ENCODE measurements around the gene TYW5.

DNA sequence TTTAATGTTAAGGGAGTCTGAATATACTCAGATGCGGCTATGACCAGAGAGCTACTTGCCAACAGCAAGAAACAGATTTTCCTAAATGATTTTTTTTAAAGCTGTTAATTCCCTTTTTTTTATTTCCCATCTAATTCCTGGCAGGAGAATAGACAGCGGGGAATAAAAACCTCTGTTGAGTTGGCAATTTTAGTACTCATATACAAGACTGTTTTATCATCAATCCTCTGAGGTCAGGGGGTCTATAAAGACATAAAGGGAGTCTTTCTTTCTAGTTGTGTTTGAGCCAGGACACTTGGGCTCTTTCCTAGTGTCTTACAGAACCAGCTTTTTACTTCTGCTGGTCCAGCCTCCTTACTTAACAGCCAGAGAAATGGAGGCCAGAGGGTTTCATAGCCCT, 29.5 kb upstream of the TYW5 start:
- no peak for TF ChIP-seq YY1 (IDR thresholded peaks at IDR 0.05; ENCODE audit: insufficient read depth, insufficient read length)
- TF ChIP-seq SUZ12 (IDR thresholded peaks at IDR 0.05; ENCODE audit: extremely low read depth, insufficient read depth, insufficient read length), result no peak

Data from NT2/D1 (cell line).